ENCODE results near the gene PC. TPM values are rescaled to one million over a fixed set of nuclear protein-coding genes. Genes with fewer than 3 reads are reported as not detected.
A peak's percentile ranks its signal among the peaks of the same experiment; 100 is the strongest.

Gene PC
- total and polyA plus RNA-seq, 9 of the 15 experiments (the other 6 are each of a cell fraction or from before 2014, with no cell fraction given), result 0.94 to 38.0 (median 8.7) TPM

DNA sequence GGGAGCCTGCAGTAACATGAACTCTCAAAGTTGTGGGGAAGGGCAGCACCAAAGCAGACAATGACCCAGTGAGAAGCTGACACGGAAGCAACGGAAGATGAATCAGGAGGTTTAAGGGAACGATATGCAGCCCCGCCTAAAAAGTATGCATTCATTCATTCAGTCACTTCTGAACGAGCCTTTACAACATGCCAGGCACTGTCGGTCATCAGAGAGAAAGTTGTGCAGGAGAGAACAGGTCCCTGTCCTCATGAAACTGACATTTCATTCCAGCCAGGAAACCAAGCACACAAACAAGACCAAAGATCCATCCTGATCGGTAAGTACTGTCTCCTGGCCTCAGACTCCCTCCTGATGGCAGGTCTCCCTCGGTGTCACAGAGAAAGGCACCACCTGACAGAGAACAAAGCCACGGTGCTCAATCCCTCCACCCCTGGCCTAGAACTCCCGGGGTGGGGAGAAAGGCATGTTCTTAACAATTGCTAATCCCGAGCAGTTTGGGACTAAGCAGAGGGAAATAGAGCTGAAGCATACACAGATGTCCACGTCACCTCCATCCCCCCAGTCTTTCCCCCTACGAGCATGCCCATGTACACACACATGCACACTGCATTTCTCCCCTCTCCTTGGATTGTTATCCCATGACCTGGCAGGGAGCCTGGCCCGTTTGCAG, 52.0 kb downstream of the PC start:
- Histone ChIP-seq H3K9me3 (replicated peaks; ENCODE audit: control insufficient read depth, insufficient read depth, low read depth, low read length) (no peaks in the 10 kb centered on the region), H3K79me2 (ENCODE audit: control insufficient read depth, insufficient read depth, low read length) (no peaks in the 10 kb centered on the region), H3K27me3 (ENCODE audit: control insufficient read depth in 2 of 2, insufficient read depth in 2 of 2, low read length in 2 of 2) (no peaks in the 10 kb centered on the region), H2AFZ (ENCODE audit: low read depth, low read length) (peak overlapping the region; percentile 34; the same call in 1 of the 2 replicates), H3K4me1 (replicated peaks in 1 of 2; ENCODE audit: control insufficient read depth in 2 of 2, insufficient read depth in 2 of 2, low read length in 2 of 2) (peaks cover 16 to 24% of the 10 kb centered on the region in 2 experiments), H3K4me3 (no peak overlapping the region), H3K27ac (ENCODE audit: extremely low read depth, low read depth, low read length) (no peak overlapping the region; the same call in 2 of the 3 replicates), H3K9me1 (ENCODE audit: control insufficient read depth, insufficient read depth, low read length) (no peaks in the 10 kb centered on the region), H3K9ac (ENCODE audit: insufficient read depth in 1 of 2, low read depth in 2 of 2, low read length in 2 of 2) (peak overlapping the region in 1 of 2 experiments; percentile 83; a peak in 1 of 4 replicates), H4K20me1 (replicated peaks; ENCODE audit: control insufficient read depth, insufficient read depth, low read length) (peaks cover 4% of the 10 kb centered on the region), H3K4me2 (ENCODE audit: insufficient read depth, low read length) (0 out of 2 replicates have a peak overlapping the region, but pooled peaks have one; percentile 9), H3K36me3 (ENCODE audit: control insufficient read depth, insufficient read depth, low read length) (no peaks in the 10 kb centered on the region; the same call in 2 of the 3 replicates)
- TF ChIP-seq ZNF24 (IDR thresholded peaks at IDR 0.05) (peak; percentile 85), NCOA6 (IDR thresholded peaks at IDR 0.05) (no peak), MYBL2 (IDR thresholded peaks at IDR 0.05; ENCODE audit: low read depth) (no peak), MYBL2 (CRISPR knock-in tag; IDR thresholded peaks at IDR 0.05; ENCODE audit: borderline replicate concordance) (no peak), ZNF644 (tag; IDR thresholded peaks at IDR 0.05; ENCODE audit: low read depth) (no peak)
- DNase-seq (ENCODE audit: extremely low read depth in 1 of 4, low spot score in 3 of 4) (no peak), ATAC-seq (no peak), FAIRE-seq (peak; percentile 73)
- 47% methylated on average over 12 of the region's 14 CpGs for WGBS (ENCODE audit: insufficient coverage, low coverage, missing lambda C conversion rate)
- intact Hi-C loops (cut with micrococcal nuclease) (no loop called here), in situ Hi-C loops (cut with MboI) (no loop called here)
- CTCF ChIA-PET (ENCODE audit: low intra/inter-chr PET ratio), result no interaction called here
- POLR2A ChIA-PET, result interaction anchor here (1.0 to 1.3 kb wide), 2 partner anchors 9 to 266 kb away, joined by 4 read pairs; no protein-coding TSS in a partner anchor
- no TSS peak for BruUV-seq (replicated peaks)

DNA sequence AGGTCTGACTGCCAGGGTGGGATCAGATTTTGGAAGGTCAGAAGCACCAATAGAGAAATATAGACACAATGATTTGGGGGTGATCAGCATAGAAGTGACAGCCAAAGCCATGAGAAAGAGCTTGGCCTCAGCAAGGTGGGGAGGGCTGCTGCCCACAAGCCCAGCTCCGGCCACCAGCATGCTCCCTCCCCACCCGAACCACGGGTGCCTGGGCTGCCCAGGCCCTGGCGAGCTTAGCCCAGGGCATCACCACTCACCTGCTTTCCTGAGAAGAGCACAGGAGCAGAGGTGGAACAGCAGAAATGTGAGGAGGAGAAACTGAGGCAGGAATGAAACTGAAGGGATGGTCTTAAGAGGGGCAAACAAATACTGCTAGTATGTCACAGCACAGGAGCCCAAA, 52.6 kb downstream of the PC start:
- 51% methylated on average over 4 of the region's 4 CpGs for WGBS (ENCODE audit: insufficient coverage, low coverage, missing lambda C conversion rate)
- H3K4me2 ChIP-seq (ENCODE audit: insufficient read depth, low read length), result 0 out of 2 replicates have a peak overlapping the region, but pooled peaks have one; percentile 9
- intact Hi-C loops (cut with micrococcal nuclease), result no loop called here
- TF ChIP-seq ZNF263 (CRISPR knock-in tag; IDR thresholded peaks at IDR 0.05; ENCODE audit: borderline replicate concordance) (no peak), IRF2 (CRISPR knock-in tag; IDR thresholded peaks at IDR 0.05) (no peak), NFXL1 (CRISPR knock-in tag; IDR thresholded peaks at IDR 0.05) (no peak), MTA2 (IDR thresholded peaks at IDR 0.05; ENCODE audit: low read depth) (no peak), MCM3 (IDR thresholded peaks at IDR 0.05) (no peak), FOXK1 (CRISPR knock-in tag; IDR thresholded peaks at IDR 0.05; ENCODE audit: borderline replicate concordance) (no peak)
- TF ChIP-seq, protein P1, sequence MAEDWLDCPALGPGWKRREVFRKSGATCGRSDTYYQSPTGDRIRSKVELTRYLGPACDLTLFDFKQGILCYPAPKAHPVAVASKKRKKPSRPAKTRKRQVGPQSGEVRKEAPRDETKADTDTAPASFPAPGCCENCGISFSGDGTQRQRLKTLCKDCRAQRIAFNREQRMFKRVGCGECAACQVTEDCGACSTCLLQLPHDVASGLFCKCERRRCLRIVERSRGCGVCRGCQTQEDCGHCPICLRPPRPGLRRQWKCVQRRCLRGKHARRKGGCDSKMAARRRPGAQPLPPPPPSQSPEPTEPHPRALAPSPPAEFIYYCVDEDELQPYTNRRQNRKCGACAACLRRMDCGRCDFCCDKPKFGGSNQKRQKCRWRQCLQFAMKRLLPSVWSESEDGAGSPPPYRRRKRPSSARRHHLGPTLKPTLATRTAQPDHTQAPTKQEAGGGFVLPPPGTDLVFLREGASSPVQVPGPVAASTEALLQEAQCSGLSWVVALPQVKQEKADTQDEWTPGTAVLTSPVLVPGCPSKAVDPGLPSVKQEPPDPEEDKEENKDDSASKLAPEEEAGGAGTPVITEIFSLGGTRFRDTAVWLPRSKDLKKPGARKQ (CRISPR knock-in tag; IDR thresholded peaks at IDR 0.05), result no peak

More for the DNA sequence above, 52.6 kb downstream of the PC start:
- no peak overlapping the region for H3K4me3 ChIP-seq
- no peaks in the 10 kb centered on the region for H3K9me3 ChIP-seq (replicated peaks; ENCODE audit: control insufficient read depth, insufficient read depth, low read depth, low read length)
- H3K9ac ChIP-seq (ENCODE audit: insufficient read depth in 1 of 2, low read depth in 2 of 2, low read length in 2 of 2), result peak overlapping the region in 1 of 2 experiments; percentile 83; a peak in 1 of 4 replicates
- no peak overlapping the region for H2AFZ ChIP-seq (ENCODE audit: low read depth, low read length)
- FAIRE-seq (no peak), DNase-seq (ENCODE audit: extremely low read depth in 1 of 4, low spot score in 3 of 4) (no peak), ATAC-seq (no peak)
- peaks cover 4% of the 10 kb centered on the region for H4K20me1 ChIP-seq (replicated peaks; ENCODE audit: control insufficient read depth, insufficient read depth, low read length)
- POLR2A ChIA-PET, result interaction anchor here (0.6 to 1.3 kb wide), 2 partner anchors 9 to 50 kb away, joined by 3 to 4 read pairs; no protein-coding TSS in a partner anchor
- H3K4me1 ChIP-seq (replicated peaks in 1 of 2; ENCODE audit: control insufficient read depth in 2 of 2, insufficient read depth in 2 of 2, low read length in 2 of 2), result peaks cover 16 to 24% of the 10 kb centered on the region in 2 experiments
- no peaks in the 10 kb centered on the region for H3K79me2 ChIP-seq (ENCODE audit: control insufficient read depth, insufficient read depth, low read length)
- H3K36me3 ChIP-seq (ENCODE audit: control insufficient read depth, insufficient read depth, low read length), result no peaks in the 10 kb centered on the region; the same call in 2 of the 3 replicates
- no peak overlapping the region for H3K27ac ChIP-seq (ENCODE audit: extremely low read depth, low read depth, low read length)
- no TSS peak for BruUV-seq (replicated peaks)
- H3K9me1 ChIP-seq (ENCODE audit: control insufficient read depth, insufficient read depth, low read length), result no peaks in the 10 kb centered on the region
- CTCF ChIA-PET (ENCODE audit: low intra/inter-chr PET ratio), result no interaction called here
- in situ Hi-C loops (cut with MboI), result no loop called here
- no peaks in the 10 kb centered on the region for H3K27me3 ChIP-seq (ENCODE audit: control insufficient read depth in 2 of 2, insufficient read depth in 2 of 2, low read length in 2 of 2)
